HepG2 (cell line): ENCODE measurements around the gene HYOU1. TPM values are rescaled to one million over a fixed set of nuclear protein-coding genes. Genes with fewer than 3 reads are reported as not detected.
A peak's percentile ranks its signal among the peaks of the same experiment; 100 is the strongest.

Experiments used
- EP300 ChIP-seq, 3 experiments: sonication (generic) in 1 of 3; formaldehyde crosslinking in 1 of 3; IDR thresholded peaks; 2 replicates each; pipeline versions ENCODE4 v1.5.1 to v1.6.1; 2011 to 2020; ENCODE audit warnings: low read depth in 2 of 3, low read length in 2 of 3, borderline replicate concordance in 1 of 3, improper control_type of control experiment in 1 of 3, mild to moderate bottlenecking in 1 of 3, missing genetic modification reagents in 1 of 3, moderate library complexity in 1 of 3
- FOXA1 ChIP-seq, 2 experiments: fragments of 450-650 bp in 1 of 2; sonication (generic) in 1 of 2; formaldehyde crosslinking in 1 of 2; IDR thresholded peaks; 2 replicates each; pipeline versions ENCODE4 v1.4.0 to v1.6.1; 2016 to 2020; ENCODE audit warnings: missing genetic modification reagents in 1 of 2
- IRF2 ChIP-seq: IDR thresholded peaks from 2 replicates; pipeline ENCODE4 v1.6.1; 2018; ENCODE audit warnings: missing genetic modification reagents, missing compliant biosample characterization
- MIER3 ChIP-seq: IDR thresholded peaks from 2 replicates; pipeline ENCODE4 v1.6.1; 2016; ENCODE audit warnings: missing compliant biosample characterization, borderline replicate concordance
- ZNF839 ChIP-seq: sonication (generic); formaldehyde crosslinking; IDR thresholded peaks from 2 replicates; pipeline ENCODE4 v1.4.0; 2020; ENCODE audit warnings: missing genetic modification reagents, mild to moderate bottlenecking, borderline replicate concordance
- polyA plus RNA-seq, 8 experiments: library from polyadenylated mRNA; depleted of rRNA in 3 of 8; stranded (reverse) in 7 of 8; unstranded in 1 of 8; fragments of >200 nt; fragmentation: Illumina TruSeq in 4 of 8; extraction: Trizol in 4 of 8; gene quantifications; 2 replicates each; pipeline versions ENCODE4 v1.2.1 to v1.2.3, GENCODE V29; 2011 to 2016; ENCODE audit warnings: low read depth in 4 of 8, missing spikeins in 1 of 8, mixed read lengths in 1 of 8; ENCODE audit not compliant: insufficient read depth in 1 of 8
- total RNA-seq, 5 experiments: library from RNA; depleted of rRNA; stranded (reverse); fragments of >200 nt; fragmentation: Illumina TruSeq; extraction: Trizol; gene quantifications; 2 replicates each; pipeline ENCODE4 v1.2.3, GENCODE V29; 2016; ENCODE audit warnings: low read depth in 1 of 5
- TF ChIP-seq, protein P1 (sequence below): sonication (generic); formaldehyde crosslinking; IDR thresholded peaks from 2 replicates; pipeline ENCODE4 v1.4.0; 2020; ENCODE audit warnings: mild to moderate bottlenecking, missing genetic modification reagents

Gene HYOU1
- total and polyA plus RNA-seq, 2 of the 13 experiments (the other 11 are each of a cell fraction or from before 2014, with no cell fraction given) = 127 to 155 TPM

DNA sequence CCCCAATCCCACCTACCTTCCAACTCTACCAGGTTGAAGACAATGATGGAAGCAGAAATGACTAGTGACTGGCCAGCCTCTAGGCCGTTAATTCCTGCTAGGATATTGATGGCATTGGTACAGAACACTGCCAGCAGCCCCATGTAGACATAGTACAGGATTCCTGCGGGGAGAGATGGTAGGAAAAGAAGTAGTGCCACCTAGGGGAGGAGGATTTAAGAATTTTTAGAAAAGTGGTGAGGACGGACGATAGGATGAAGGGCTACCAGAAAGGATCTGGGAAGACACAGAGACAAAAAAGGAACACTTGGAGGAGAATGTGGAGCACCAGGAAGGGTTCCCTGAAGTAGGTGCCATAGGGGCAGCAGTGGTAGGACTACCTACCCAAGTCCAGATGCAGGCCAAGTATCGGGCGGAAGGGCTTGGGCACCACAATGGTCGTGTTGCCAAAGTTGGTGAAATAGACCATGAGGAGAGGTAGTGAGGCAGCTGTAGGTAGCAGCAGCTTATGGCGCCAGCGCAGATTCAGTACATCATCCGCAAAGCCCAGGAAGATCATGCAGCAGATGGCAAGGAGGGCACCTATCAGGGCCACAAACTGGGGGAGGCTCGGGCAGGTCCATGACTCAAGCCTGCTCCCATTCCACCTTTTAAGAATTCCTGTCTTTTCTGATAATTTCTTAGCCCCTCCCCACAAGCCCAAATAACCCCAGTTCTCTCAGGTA is 43.4 kb upstream of the HYOU1 start (continued):
- TF ChIP-seq MIER3 (0 out of 2 replicates have a peak, but pooled peaks have one; percentile 25), FOXA1 (IDR thresholded peaks at IDR 0.05) (no peak), FOXA1 (CRISPR knock-in tag; IDR thresholded peaks at IDR 0.05) (peak; percentile 67), ZNF839 (CRISPR knock-in tag) (0 out of 2 replicates have a peak, but pooled peaks have one; percentile 42), EP300 (IDR thresholded peaks at IDR 0.05; ENCODE audit: low read depth in 2 of 2, low read length in 2 of 2) (no peak), EP300 (CRISPR knock-in tag; IDR thresholded peaks at IDR 0.05; ENCODE audit: borderline replicate concordance) (no peak), IRF2 (CRISPR knock-in tag) (0 out of 2 replicates have a peak, but pooled peaks have one; percentile 13)
- TF ChIP-seq, protein P1, sequence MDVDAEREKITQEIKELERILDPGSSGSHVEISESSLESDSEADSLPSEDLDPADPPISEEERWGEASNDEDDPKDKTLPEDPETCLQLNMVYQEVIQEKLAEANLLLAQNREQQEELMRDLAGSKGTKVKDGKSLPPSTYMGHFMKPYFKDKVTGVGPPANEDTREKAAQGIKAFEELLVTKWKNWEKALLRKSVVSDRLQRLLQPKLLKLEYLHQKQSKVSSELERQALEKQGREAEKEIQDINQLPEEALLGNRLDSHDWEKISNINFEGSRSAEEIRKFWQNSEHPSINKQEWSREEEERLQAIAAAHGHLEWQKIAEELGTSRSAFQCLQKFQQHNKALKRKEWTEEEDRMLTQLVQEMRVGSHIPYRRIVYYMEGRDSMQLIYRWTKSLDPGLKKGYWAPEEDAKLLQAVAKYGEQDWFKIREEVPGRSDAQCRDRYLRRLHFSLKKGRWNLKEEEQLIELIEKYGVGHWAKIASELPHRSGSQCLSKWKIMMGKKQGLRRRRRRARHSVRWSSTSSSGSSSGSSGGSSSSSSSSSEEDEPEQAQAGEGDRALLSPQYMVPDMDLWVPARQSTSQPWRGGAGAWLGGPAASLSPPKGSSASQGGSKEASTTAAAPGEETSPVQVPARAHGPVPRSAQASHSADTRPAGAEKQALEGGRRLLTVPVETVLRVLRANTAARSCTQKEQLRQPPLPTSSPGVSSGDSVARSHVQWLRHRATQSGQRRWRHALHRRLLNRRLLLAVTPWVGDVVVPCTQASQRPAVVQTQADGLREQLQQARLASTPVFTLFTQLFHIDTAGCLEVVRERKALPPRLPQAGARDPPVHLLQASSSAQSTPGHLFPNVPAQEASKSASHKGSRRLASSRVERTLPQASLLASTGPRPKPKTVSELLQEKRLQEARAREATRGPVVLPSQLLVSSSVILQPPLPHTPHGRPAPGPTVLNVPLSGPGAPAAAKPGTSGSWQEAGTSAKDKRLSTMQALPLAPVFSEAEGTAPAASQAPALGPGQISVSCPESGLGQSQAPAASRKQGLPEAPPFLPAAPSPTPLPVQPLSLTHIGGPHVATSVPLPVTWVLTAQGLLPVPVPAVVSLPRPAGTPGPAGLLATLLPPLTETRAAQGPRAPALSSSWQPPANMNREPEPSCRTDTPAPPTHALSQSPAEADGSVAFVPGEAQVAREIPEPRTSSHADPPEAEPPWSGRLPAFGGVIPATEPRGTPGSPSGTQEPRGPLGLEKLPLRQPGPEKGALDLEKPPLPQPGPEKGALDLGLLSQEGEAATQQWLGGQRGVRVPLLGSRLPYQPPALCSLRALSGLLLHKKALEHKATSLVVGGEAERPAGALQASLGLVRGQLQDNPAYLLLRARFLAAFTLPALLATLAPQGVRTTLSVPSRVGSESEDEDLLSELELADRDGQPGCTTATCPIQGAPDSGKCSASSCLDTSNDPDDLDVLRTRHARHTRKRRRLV (CRISPR knock-in tag) = no peak
